ENCODE data around the gene MAGI2.

- no peak for TF ChIP-seq EZH2 (IDR thresholded peaks at IDR 0.05; ENCODE audit: insufficient read depth, low read length)
- no peak for TF ChIP-seq CTCF (IDR thresholded peaks at IDR 0.05; ENCODE audit: insufficient read depth, low read depth, low read length)
Measured at GRCh38 chr7:78367280-78367773, 1086.1 kb downstream of the MAGI2 start.

Data from astrocyte (in vitro differentiated cells and primary cell).